HFF-Myc (cell line): ENCODE measurements around the gene PHOSPHO2.

ENCODE experiments used
- DNase-seq: peaks from one replicate; pipeline ENCODE4 v3.0.0-alpha.2; 2011; ENCODE audit warnings: low read depth; ENCODE audit errors: extremely low read depth
- H3K4me3 ChIP-seq: replicated peaks from 2 replicates; pipeline ENCODE4 v1.5.1; 2011; ENCODE audit warnings: low read depth, mild to moderate bottlenecking, control low read depth, low read length
- TF ChIP-seq, protein P1 (sequence below): IDR thresholded peaks from 2 replicates; pipeline ENCODE4 v1.5.1; 2012; ENCODE audit warnings: mild to moderate bottlenecking, low read depth, low read length, control low read depth; ENCODE audit errors: missing control alignments

Gene PHOSPHO2, protein sequence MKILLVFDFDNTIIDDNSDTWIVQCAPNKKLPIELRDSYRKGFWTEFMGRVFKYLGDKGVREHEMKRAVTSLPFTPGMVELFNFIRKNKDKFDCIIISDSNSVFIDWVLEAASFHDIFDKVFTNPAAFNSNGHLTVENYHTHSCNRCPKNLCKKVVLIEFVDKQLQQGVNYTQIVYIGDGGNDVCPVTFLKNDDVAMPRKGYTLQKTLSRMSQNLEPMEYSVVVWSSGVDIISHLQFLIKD

DNA sequence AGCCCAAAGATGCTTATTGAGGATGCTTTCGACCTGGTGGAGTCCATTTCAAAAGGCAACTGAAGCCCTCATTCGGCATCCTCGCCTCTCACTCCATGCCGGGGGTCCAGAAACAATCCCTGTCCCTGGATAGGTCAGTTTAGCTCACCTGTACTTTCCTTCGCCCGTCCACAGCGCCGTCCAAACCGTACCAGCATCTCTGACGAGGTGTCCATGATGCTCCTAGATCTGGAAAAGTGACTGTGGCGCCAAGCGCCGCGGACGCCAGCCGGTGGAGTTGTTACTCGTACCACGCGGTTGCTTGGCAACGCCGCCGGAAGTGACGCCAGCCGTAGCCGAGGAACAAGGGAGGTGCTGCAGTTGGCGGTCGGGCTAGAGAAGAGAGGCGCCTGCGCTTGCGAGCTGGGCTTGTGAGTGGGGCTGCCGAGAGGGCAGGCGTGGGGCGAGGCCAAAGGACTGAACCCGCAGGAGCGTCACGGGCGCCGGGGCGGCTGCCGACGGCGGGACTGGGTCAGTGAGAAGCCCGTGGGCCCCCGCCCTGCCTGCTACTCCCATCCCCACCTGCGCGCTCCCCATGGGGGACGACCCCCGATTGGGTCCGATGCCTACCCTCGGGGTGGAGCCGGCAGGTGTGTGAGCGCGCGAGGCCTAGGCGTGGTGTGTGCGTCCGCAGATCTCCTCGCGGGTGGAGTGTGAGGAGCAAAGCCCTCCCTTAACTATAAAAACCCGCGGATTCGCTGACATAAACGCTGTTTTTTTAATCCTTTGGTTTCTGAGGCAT is at the start of gene PHOSPHO2, which contains the start of gene CFAP210:
TSS of gene PHOSPHO2 (plus strand) at position 357 of the 781 bp plus-strand sequence. CDS start 6,503 bp downstream, outside the sequence.
TSS of gene CFAP210 (minus strand) at position 293 of the 781 bp plus-strand sequence. CDS start at position 215, 78 bp downstream.
- TF ChIP-seq, protein P1, sequence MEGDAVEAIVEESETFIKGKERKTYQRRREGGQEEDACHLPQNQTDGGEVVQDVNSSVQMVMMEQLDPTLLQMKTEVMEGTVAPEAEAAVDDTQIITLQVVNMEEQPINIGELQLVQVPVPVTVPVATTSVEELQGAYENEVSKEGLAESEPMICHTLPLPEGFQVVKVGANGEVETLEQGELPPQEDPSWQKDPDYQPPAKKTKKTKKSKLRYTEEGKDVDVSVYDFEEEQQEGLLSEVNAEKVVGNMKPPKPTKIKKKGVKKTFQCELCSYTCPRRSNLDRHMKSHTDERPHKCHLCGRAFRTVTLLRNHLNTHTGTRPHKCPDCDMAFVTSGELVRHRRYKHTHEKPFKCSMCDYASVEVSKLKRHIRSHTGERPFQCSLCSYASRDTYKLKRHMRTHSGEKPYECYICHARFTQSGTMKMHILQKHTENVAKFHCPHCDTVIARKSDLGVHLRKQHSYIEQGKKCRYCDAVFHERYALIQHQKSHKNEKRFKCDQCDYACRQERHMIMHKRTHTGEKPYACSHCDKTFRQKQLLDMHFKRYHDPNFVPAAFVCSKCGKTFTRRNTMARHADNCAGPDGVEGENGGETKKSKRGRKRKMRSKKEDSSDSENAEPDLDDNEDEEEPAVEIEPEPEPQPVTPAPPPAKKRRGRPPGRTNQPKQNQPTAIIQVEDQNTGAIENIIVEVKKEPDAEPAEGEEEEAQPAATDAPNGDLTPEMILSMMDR, result no peak
- H3K4me3 ChIP-seq, result peak within 1 kb of the TSS; percentile 82

DNA sequence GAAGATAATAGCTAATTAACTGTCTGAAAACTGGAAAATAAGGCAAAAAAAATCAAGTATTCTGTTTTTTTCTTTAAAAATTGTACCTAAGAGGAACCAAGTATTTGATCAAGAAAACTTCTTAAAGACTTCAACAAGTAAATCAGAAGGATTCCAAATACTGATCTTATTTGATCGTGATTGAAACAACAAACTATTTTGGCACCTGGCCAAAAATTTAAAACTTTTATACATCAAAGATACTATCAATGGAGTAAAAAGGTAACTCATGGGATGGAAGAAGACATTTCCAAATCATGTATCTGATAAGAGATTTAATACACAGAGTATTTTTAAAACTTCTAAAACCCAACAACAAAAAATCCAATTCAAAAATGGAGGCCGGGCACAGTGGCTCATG is 46.8 kb upstream of the PHOSPHO2 start:
- DNase-seq, result no peak

More for the DNA sequence above, at the start of gene PHOSPHO2, which contains the start of gene CFAP210:
- DNase-seq, result peak; percentile 88

DNA sequence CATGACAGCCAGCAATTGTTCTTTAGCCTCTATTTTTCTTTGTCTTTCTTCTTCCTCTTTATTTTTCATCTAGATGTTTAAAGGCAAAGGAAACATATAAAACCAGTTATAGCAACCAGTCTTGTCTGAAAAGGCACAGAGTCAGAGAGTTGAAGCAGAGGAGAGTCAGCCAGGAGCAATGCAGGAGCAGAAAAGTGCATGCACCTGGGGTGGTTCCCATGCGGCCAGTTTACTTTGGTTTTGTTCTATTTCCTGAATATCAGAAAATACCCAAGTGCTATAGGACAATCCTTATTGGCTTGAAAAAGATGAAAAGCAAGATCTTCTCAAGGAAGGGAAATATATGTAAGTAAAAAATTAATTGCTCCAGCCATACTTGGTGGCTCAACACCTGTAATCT is 45.0 kb upstream of the PHOSPHO2 start:
- no peak overlapping the region for H3K4me3 ChIP-seq
- DNase-seq, result no peak
- TF ChIP-seq, protein P1, result no peak

More for the DNA sequence above, 46.8 kb upstream of the PHOSPHO2 start:
- TF ChIP-seq, protein P1, result no peak
- no peak overlapping the region for H3K4me3 ChIP-seq

DNA sequence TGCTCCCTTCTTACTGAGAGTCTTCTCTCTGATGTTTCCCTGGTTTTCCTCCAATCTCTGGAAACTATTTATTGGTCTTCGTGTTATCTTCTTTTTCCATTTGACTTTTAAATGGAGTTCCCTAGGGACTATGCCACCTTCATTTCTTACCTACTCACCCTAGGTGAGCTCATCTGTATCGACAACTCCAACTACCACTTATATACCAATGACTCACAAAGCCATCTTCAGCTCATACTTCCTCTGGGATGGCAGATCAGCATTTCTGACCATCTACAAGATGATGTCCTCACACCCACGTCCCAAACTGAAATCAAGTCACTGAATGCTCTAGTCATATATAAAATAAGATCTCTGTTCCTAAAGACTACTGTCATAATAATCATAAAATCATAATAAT is 40.6 kb upstream of the PHOSPHO2 start:
- no peak overlapping the region for H3K4me3 ChIP-seq
- TF ChIP-seq, protein P1, result no peak
- no peak for DNase-seq

DNA sequence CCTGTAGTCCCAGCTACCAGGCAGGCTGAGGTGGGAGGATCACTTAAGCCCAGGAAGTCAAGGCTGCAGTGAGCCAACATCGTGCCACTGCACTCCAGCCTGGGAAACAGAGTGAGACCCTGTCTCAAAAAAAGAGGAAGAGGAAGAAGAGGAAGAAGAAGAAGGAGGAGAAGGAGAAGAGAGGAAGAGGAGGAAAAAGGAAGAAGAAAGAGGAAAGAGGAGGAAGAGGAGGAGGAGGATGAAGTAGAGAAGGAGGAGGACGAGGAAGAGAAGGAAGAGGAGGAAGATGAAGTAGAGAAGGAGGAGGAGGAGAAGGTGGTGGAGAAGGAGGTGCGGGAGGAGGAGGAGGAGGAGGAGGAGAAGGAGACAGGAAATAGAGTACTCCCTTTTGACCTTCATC is 38.1 kb upstream of the PHOSPHO2 start:
- no peak for DNase-seq
- TF ChIP-seq, protein P1, result no peak
- no peak overlapping the region for H3K4me3 ChIP-seq

DNA sequence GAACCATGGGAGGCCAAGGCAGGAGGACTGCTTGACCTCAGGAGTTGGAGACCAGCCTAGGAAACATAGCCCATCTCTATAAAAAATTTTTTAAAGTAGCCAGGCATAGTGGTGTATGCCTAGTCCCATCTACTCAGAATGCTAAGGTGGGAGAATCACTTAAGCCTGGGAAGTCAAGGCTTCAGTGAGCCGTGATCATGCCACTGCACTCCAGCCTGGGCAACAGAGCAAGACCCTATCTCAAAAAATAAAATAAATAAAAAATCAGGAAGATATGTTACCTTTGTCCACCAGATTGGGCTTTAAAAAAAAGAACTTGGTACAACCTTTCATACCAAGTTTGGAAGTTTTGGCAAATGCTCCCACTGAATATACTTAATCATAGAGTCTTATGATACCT is 35.4 kb upstream of the PHOSPHO2 start:
- H3K4me3 ChIP-seq, result no peak overlapping the region
- no peak for DNase-seq
- TF ChIP-seq, protein P1, result no peak
